CD8-positive, alpha-beta memory T cell (primary cell): ENCODE data around the gene ABLIM2. TPM values are rescaled to one million over a fixed set of nuclear protein-coding genes. Genes with fewer than 3 reads are reported as not detected.

Experiments used
- CTCF ChIA-PET: fragments of 350-600 bp; sonication (Branson Sonifier 250); formaldehyde crosslinking; loops from one replicate; lab custom pipeline; 2021; ENCODE audit warnings: antibody characterized with exemption; lab: Charles Lee
- POLR2A ChIA-PET: fragments of 350-600 bp; sonication (Branson Sonifier 250); formaldehyde crosslinking; loops from one replicate; lab custom pipeline; 2021; ENCODE audit warnings: antibody characterized with exemption; lab: Charles Lee
- DNase-seq, 5 donors: peaks; one replicate each; pipeline versions ENCODE4 v3.0.0 to v3.0.0-alpha.2; 2020 to 2022; ENCODE audit warnings: mixed read lengths in 1 of 5
- H3K27ac ChIP-seq: one replicate; pipeline ENCODE4 v1.7.0; 2013; ENCODE audit warnings: low read depth, mild to moderate bottlenecking, low read length, moderate library complexity
- H3K27me3 ChIP-seq: 2 replicates; pipeline ENCODE4 v1.7.0; 2013; ENCODE audit warnings: low read length, mild to moderate bottlenecking; ENCODE audit not compliant: insufficient read depth, poor library complexity, severe bottlenecking
- H3K36me3 ChIP-seq: 2 replicates; pipeline ENCODE4 v1.7.0; 2013; ENCODE audit warnings: mild to moderate bottlenecking, low read length, moderate library complexity; ENCODE audit not compliant: insufficient read depth
- H3K4me1 ChIP-seq: 2 replicates; pipeline ENCODE4 v1.7.0; 2013; ENCODE audit warnings: mild to moderate bottlenecking, low read length, moderate library complexity; ENCODE audit not compliant: insufficient read depth
- H3K4me3 ChIP-seq: 2 replicates; pipeline ENCODE4 v1.7.0; 2013; ENCODE audit warnings: mild to moderate bottlenecking, low read length
- H3K9me3 ChIP-seq: 2 replicates; pipeline ENCODE4 v1.7.0; 2013; ENCODE audit warnings: mild to moderate bottlenecking, low read length
- H3K27ac Mint-ChIP-seq, 8 donors: one replicate each; pipeline ENCODE4 v1.8.0; 2020 to 2021; ENCODE audit warnings: mixed read lengths in 8 of 8, mild to moderate bottlenecking in 6 of 8, inconsistent platforms in 3 of 8, moderate library complexity in 3 of 8
- H3K27me3 Mint-ChIP-seq, 2 donors: one replicate each; pipeline ENCODE4 v1.8.0; 2020 to 2021; ENCODE audit warnings: mixed read lengths in 2 of 2, mild to moderate bottlenecking in 1 of 2, moderate library complexity in 1 of 2
- H3K36me3 Mint-ChIP-seq, 3 donors: one replicate each; pipeline ENCODE4 v1.8.0; 2020 to 2021; ENCODE audit warnings: mixed read lengths in 3 of 3, inconsistent platforms in 1 of 3, mild to moderate bottlenecking in 1 of 3
- H3K4me1 Mint-ChIP-seq, 3 donors: one replicate each; pipeline ENCODE4 v1.8.0; 2020 to 2021; ENCODE audit warnings: mixed read lengths in 3 of 3, inconsistent platforms in 1 of 3, mild to moderate bottlenecking in 1 of 3
- H3K4me3 Mint-ChIP-seq, 7 donors: one replicate each; pipeline ENCODE4 v1.8.0; 2020 to 2021; ENCODE audit warnings: mixed read lengths in 7 of 7, mild to moderate bottlenecking in 6 of 7, moderate library complexity in 4 of 7, inconsistent platforms in 2 of 7
- H3K9me3 Mint-ChIP-seq, 5 donors: one replicate each; pipeline ENCODE4 v1.8.0; 2020 to 2022; ENCODE audit warnings: mixed read lengths in 5 of 5, mild to moderate bottlenecking in 3 of 5, moderate library complexity in 2 of 5, inconsistent platforms in 1 of 5
- polyA plus RNA-seq: library from polyadenylated mRNA; unstranded; fragments of 300-500 nt; fragmentation: Illumina TruSeq; gene quantifications from one replicate; pipeline ENCODE4 v1.2.3, GENCODE V29; 2021
- total RNA-seq, 2 experiments: library from RNA; stranded (reverse); gene quantifications; one replicate each; pipeline ENCODE4 v1.2.3, GENCODE V29; 2021

ABLIM2 gene
- total and polyA plus RNA-seq, 3 experiments from 2014 or later = 0.72 to 1.2 (median 1.1) TPM

- CTCF ChIA-PET = interaction anchor here (1.1 kb wide), 1 partner anchor 73 kb away, joined by 3 read pairs; no protein-coding TSS in a partner anchor
- Mint-ChIP-seq H3K4me1 (peaks cover 0 to 7% (median 2%) of the 10 kb centered on the region in 3 donors), H3K27me3 (peaks cover 15 to 27% of the 10 kb centered on the region in 2 donors), H3K27ac (no peak overlapping the region), H3K9me3 (peaks cover 0 to 19% (median 12%) of the 10 kb centered on the region in 5 donors), H3K36me3 (peaks cover 0 to 15% (median 0%) of the 10 kb centered on the region in 3 donors), H3K4me3 (no peak overlapping the region)
- Histone ChIP-seq H3K4me1 (no peaks in the 10 kb centered on the region), H3K36me3 (no peaks in the 10 kb centered on the region), H3K27ac (no peak overlapping the region), H3K9me3 (no peaks in the 10 kb centered on the region), H3K27me3 (no peaks in the 10 kb centered on the region), H3K4me3 (no peak overlapping the region)
- no peak for DNase-seq
- POLR2A ChIA-PET = no interaction called here
Measured at GRCh38 chr4:8169763-8170162, 11.2 kb upstream of the ABLIM2 start.

DNA sequence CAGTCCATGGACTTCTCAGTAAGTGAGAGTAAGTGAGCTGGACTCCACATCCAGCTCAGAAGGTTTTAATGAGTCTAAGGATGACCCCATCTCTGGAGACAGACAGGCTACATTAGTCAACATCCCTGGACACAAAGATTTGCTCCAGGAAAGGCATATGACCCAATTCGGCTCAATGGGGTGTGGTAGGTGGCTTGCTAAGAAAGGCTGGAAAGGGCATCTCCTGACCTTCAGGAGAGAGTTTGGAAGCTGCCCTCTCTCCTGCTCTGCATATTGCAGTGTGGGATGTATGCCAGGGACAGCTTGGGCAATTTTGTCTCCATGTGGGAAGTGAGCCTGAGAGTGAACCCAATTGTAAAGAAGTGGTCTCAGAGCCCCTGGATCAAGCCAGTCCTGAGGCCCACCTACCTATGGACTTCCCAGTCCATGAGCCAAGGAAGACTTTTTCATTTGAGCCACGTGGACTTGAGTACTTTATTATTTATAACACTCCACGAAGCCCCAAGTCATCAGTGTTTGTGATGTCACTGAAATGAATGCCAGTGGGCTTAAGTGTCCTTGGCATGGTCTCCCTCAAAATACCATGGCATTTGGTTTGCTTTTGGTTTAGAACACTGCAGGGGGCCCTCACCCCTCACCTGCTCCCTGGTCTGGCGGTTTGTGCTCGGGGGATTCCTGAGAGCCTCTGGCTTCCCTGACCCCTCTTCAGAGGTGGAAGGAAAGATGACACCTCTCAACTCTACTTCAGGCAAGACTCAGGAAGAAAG is 10.4 kb upstream of the ABLIM2 start:
- CTCF ChIA-PET = interaction anchor here (2.1 kb wide), 1 partner anchor 73 kb away, joined by 7 read pairs; no protein-coding TSS in a partner anchor
- no peaks in the 10 kb centered on the region for H3K36me3 ChIP-seq
- Mint-ChIP-seq H3K27ac (no peak overlapping the region), H3K36me3 (peaks cover 0 to 15% (median 0%) of the 10 kb centered on the region in 3 donors), H3K9me3 (peaks cover 0 to 19% (median 12%) of the 10 kb centered on the region in 5 donors), H3K4me3 (no peak overlapping the region), H3K27me3 (peaks cover 14 to 27% of the 10 kb centered on the region in 2 donors), H3K4me1 (peaks cover 0 to 7% (median 2%) of the 10 kb centered on the region in 3 donors)
- DNase-seq = no peak
- no peak overlapping the region for H3K4me3 ChIP-seq
- H3K27me3 ChIP-seq = no peaks in the 10 kb centered on the region
- H3K4me1 ChIP-seq = no peaks in the 10 kb centered on the region
- POLR2A ChIA-PET = no interaction called here
- H3K27ac ChIP-seq = no peak overlapping the region
- H3K9me3 ChIP-seq = no peaks in the 10 kb centered on the region

DNA sequence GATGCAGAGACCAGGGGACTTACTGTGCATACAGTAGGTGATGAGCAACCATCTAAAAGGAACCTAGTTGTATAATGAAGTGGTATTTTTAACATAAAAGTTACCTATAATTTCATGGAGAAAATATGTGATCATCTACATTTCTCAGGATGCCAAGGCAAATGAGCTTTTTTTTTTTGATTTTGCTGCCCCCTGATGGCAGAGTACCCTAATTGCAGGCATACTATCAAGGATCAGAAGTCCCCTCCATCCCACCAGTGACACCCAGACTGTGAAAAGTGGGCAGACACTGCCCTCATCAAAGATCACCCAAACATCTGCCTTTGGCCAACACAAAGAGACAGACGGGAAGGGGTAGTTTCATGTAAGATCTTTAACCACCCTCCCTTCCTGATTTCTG is 9.6 kb upstream of the ABLIM2 start:
- H3K4me3 ChIP-seq = no peak overlapping the region
- Mint-ChIP-seq H3K9me3 (peaks cover 0 to 19% (median 12%) of the 10 kb centered on the region in 5 donors), H3K4me3 (no peak overlapping the region), H3K36me3 (peaks cover 0 to 15% (median 0%) of the 10 kb centered on the region in 3 donors), H3K27me3 (peaks cover 14 to 27% of the 10 kb centered on the region in 2 donors), H3K4me1 (peaks cover 0 to 7% (median 2%) of the 10 kb centered on the region in 3 donors), H3K27ac (no peak overlapping the region)
- H3K36me3 ChIP-seq = no peaks in the 10 kb centered on the region
- POLR2A ChIA-PET = no interaction called here
- CTCF ChIA-PET = interaction anchor here (0.6 to 2.1 kb wide), 3 partner anchors 8 to 74 kb away, joined by 4 to 7 read pairs (median 5); no protein-coding TSS in a partner anchor
- H3K27ac ChIP-seq = no peak overlapping the region
- no peaks in the 10 kb centered on the region for H3K4me1 ChIP-seq
- no peaks in the 10 kb centered on the region for H3K9me3 ChIP-seq
- no peaks in the 10 kb centered on the region for H3K27me3 ChIP-seq
- DNase-seq = no peak

DNA sequence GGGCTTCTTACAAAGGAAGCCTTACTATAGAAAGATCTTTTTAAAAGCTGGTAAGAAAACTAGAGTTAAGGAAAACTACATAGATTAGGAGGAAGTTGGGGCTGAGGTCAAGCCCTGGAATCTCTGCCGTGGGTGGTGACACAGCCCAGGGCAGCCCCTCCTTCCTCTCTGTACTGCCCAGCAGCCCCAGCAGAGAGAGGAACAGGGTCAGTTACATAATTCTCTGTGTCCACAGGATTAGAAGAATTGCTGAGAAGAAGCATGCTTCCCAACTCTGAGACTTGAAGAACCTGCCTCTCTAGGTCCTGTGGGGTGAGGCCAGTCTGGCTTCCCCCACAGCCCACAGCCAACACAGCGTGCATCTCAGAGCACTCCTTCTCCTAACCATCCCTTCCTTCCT is 9.2 kb upstream of the ABLIM2 start:
- H3K4me3 Mint-ChIP-seq = no peak overlapping the region
- POLR2A ChIA-PET = no interaction called here

DNA sequence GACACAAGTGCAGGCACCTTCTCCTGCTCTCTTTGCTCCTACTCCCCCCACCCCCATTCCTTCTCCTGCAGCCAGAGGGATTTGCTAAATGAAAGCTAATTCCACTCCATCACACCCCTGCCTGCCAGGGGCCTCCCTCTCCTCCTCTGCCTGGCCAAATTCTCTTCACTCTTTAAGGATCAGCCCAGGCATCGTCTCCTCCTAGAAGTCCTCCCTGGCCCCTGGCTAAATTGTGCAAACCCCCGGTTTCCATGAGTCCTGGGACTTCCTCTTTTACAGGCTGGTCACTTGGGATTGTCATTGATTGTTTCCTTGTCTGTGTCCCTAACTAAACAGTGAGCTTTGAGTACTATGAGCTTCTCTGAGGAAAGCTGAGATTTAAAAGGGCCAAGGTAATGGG is 8.7 kb upstream of the ABLIM2 start:
- Mint-ChIP-seq H3K27me3 (peaks cover 12 to 27% of the 10 kb centered on the region in 2 donors), H3K27ac (no peak overlapping the region), H3K36me3 (peaks cover 0 to 15% (median 0%) of the 10 kb centered on the region in 3 donors), H3K4me1 (peaks cover 0 to 7% (median 2%) of the 10 kb centered on the region in 3 donors), H3K4me3 (no peak overlapping the region), H3K9me3 (peaks cover 0 to 19% (median 12%) of the 10 kb centered on the region in 5 donors)
- ChIA-PET POLR2A (no interaction called here), CTCF (interaction anchor here (1.2 to 2.1 kb wide), 3 partner anchors 9 to 75 kb away, joined by 3 to 7 read pairs (median 5); no protein-coding TSS in a partner anchor)
- H3K4me1 ChIP-seq = no peaks in the 10 kb centered on the region
- no peak overlapping the region for H3K4me3 ChIP-seq
- no peak overlapping the region for H3K27ac ChIP-seq
- DNase-seq = no peak
- H3K36me3 ChIP-seq = no peaks in the 10 kb centered on the region
- H3K27me3 ChIP-seq = no peaks in the 10 kb centered on the region
- no peaks in the 10 kb centered on the region for H3K9me3 ChIP-seq

More for the DNA sequence above, 9.2 kb upstream of the ABLIM2 start:
- Histone ChIP-seq H3K4me1 (no peaks in the 10 kb centered on the region), H3K27ac (no peak overlapping the region), H3K36me3 (no peaks in the 10 kb centered on the region), H3K4me3 (no peak overlapping the region), H3K9me3 (no peaks in the 10 kb centered on the region), H3K27me3 (no peaks in the 10 kb centered on the region)
- H3K36me3 Mint-ChIP-seq = peaks cover 0 to 15% (median 0%) of the 10 kb centered on the region in 3 donors
- peaks cover 14 to 27% of the 10 kb centered on the region in 2 donors for H3K27me3 Mint-ChIP-seq
- peaks cover 0 to 7% (median 2%) of the 10 kb centered on the region in 3 donors for H3K4me1 Mint-ChIP-seq
- no peak overlapping the region for H3K27ac Mint-ChIP-seq
- peaks cover 0 to 19% (median 12%) of the 10 kb centered on the region in 5 donors for H3K9me3 Mint-ChIP-seq
- CTCF ChIA-PET = interaction anchor here (0.6 to 2.1 kb wide), 4 partner anchors 8 to 74 kb away, joined by 3 to 7 read pairs (median 4); no protein-coding TSS in a partner anchor
- DNase-seq = no peak

GRCh38 chr4:8165374-8165896 is 6.8 kb upstream of the ABLIM2 start:
- Mint-ChIP-seq H3K27ac (no peak overlapping the region), H3K4me1 (peaks cover 2 to 3% (median 3%) of the 10 kb centered on the region in 3 donors), H3K27me3 (peaks cover 7 to 19% of the 10 kb centered on the region in 2 donors), H3K36me3 (peaks cover 0 to 15% (median 0%) of the 10 kb centered on the region in 3 donors), H3K9me3 (peaks cover 0 to 19% (median 12%) of the 10 kb centered on the region in 5 donors), H3K4me3 (peak overlapping the region in 1 of 7 donors; percentile 50)
- Histone ChIP-seq H3K36me3 (no peaks in the 10 kb centered on the region), H3K27ac (no peak overlapping the region), H3K27me3 (no peaks in the 10 kb centered on the region), H3K4me1 (no peaks in the 10 kb centered on the region), H3K4me3 (no peak overlapping the region), H3K9me3 (no peaks in the 10 kb centered on the region)
- no peak for DNase-seq
- ChIA-PET CTCF (no interaction called here), POLR2A (interaction anchor here (0.6 kb wide), 1 partner anchor 59 kb away, joined by 3 read pairs; no protein-coding TSS in a partner anchor)

GRCh38 chr4:8164687-8165086 is 6.1 kb upstream of the ABLIM2 start:
- Mint-ChIP-seq H3K4me1 (peaks cover 5 to 8% (median 7%) of the 10 kb centered on the region in 3 donors), H3K27me3 (peaks cover 2 to 14% of the 10 kb centered on the region in 2 donors), H3K36me3 (peaks cover 0 to 15% (median 0%) of the 10 kb centered on the region in 3 donors), H3K27ac (no peak overlapping the region), H3K9me3 (peaks cover 0 to 19% (median 12%) of the 10 kb centered on the region in 5 donors), H3K4me3 (peak overlapping the region in 1 of 7 donors; percentile 67)
- Histone ChIP-seq H3K27me3 (no peaks in the 10 kb centered on the region), H3K4me1 (peaks cover 3% of the 10 kb centered on the region), H3K36me3 (no peaks in the 10 kb centered on the region), H3K9me3 (no peaks in the 10 kb centered on the region), H3K4me3 (no peak overlapping the region), H3K27ac (no peak overlapping the region)
- ChIA-PET POLR2A (interaction anchor here (0.6 kb wide), 1 partner anchor 60 kb away, joined by 3 read pairs; no protein-coding TSS in a partner anchor), CTCF (no interaction called here)
- no peak for DNase-seq
